A549 (cell line): Measurements from ENCODE around the gene IGFBP2.

Source experiments
- CBX8 ChIP-seq: fragments of 200-600 bp; sonication (generic); IDR thresholded peaks from 2 replicates; pipeline ENCODE4 v1.6.1; 2016
- CEBPB ChIP-seq, 2 experiments: fragments of >200 bp in 1 of 2; sonication (Bioruptor Twin) in 1 of 2; formaldehyde crosslinking in 1 of 2; IDR thresholded peaks; 2 replicates each; pipeline ENCODE4 v1.6.1; 2012 to 2016
- CHD2 ChIP-seq: fragments of 150-350 bp; IDR thresholded peaks from 2 replicates; pipeline ENCODE4 v1.6.1; 2014; ENCODE audit warnings: low read length; ENCODE audit not compliant: partially characterized antibody
- CTCF ChIP-seq: fragments of >200 bp; sonication (Bioruptor Twin); formaldehyde crosslinking; IDR thresholded peaks from 3 replicates; pipeline ENCODE4 v1.5.1; 2016
- EHMT2 ChIP-seq: fragments of 200-600 bp; sonication (generic); IDR thresholded peaks from 2 replicates; pipeline ENCODE4 v1.6.1; 2016; ENCODE audit warnings: antibody characterized with exemption, low read depth, mild to moderate bottlenecking, moderate library complexity
- EP300 ChIP-seq, 2 experiments: fragments of >200 bp; sonication (Bioruptor Twin); formaldehyde crosslinking; IDR thresholded peaks; 2 replicates in 1 of 2; 3 replicates in 1 of 2; pipeline ENCODE4 v1.6.1; 2016 to 2017
- JUN ChIP-seq, 2 experiments: fragments of >200 bp; sonication (Bioruptor Twin); formaldehyde crosslinking; IDR thresholded peaks; 2 replicates in 1 of 2; 3 replicates in 1 of 2; pipeline ENCODE4 v1.6.1; 2016 to 2017
- KDM5A ChIP-seq: fragments of 200-600 bp; sonication (generic); IDR thresholded peaks from 2 replicates; pipeline ENCODE4 v1.6.1; 2016; ENCODE audit warnings: antibody characterized with exemption, mild to moderate bottlenecking
- MAFK ChIP-seq: fragments of 450-650 bp; IDR thresholded peaks from 2 replicates; pipeline ENCODE4 v1.6.1; 2014; ENCODE audit not compliant: partially characterized antibody
- PBX3 ChIP-seq: IDR thresholded peaks from 2 replicates; pipeline ENCODE4 v1.6.1; 2012
- POLR2A ChIP-seq: IDR thresholded peaks from 2 replicates; pipeline ENCODE4 v1.6.1; 2012; ENCODE audit warnings: mild to moderate bottlenecking, low read length
- RAD21 ChIP-seq, 2 experiments: fragments of >200 bp in 1 of 2; sonication (Bioruptor Twin) in 1 of 2; formaldehyde crosslinking in 1 of 2; IDR thresholded peaks in 1 of 2; conservative IDR thresholded peaks in 1 of 2; 2 replicates in 1 of 2; 3 replicates in 1 of 2; pipeline ENCODE4 v1.6.1; 2012 to 2018; ENCODE audit warnings: inconsistent platforms in 1 of 2
- RFX5 ChIP-seq: fragments of 450-650 bp; IDR thresholded peaks from 2 replicates; pipeline ENCODE4 v1.7.1; 2014; ENCODE audit warnings: antibody characterized with exemption, mild to moderate bottlenecking, moderate library complexity
- ZFP36 ChIP-seq: fragments of 450-650 bp; IDR thresholded peaks from 2 replicates; pipeline ENCODE4 v1.6.1; 2014; ENCODE audit warnings: borderline replicate concordance; ENCODE audit not compliant: partially characterized antibody

- no peak for TF ChIP-seq RFX5
- no peak for TF ChIP-seq CEBPB (IDR thresholded peaks at IDR 0.05)
- no peak for TF ChIP-seq CTCF
- no peak for TF ChIP-seq MAFK
- TF ChIP-seq POLR2A, result no peak
- no peak for TF ChIP-seq CBX8
- TF ChIP-seq RAD21 (conservative IDR thresholded peaks at IDR 0.05 in 1 of 2, IDR thresholded peaks at IDR 0.05 in 1 of 2), result no peak
- TF ChIP-seq KDM5A, result no peak
- TF ChIP-seq ZFP36, result no peak
- TF ChIP-seq EHMT2, result no peak
- no peak for TF ChIP-seq EP300 (IDR thresholded peaks at IDR 0.05)
- TF ChIP-seq JUN (IDR thresholded peaks at IDR 0.05), result no peak
- TF ChIP-seq PBX3, result no peak
- no peak for TF ChIP-seq CHD2
Measured at GRCh38 chr2:216678813-216679657, 45.8 kb downstream of the IGFBP2 start.
